Stomach smooth muscle (tissue), 2 donors: ENCODE measurements around the gene CATSPERD.

Experiments used
- H3K27ac ChIP-seq: one replicate; pipeline ENCODE4 v1.7.0; 2013; ENCODE audit warnings: mild to moderate bottlenecking, low read length, inconsistent platforms
- H3K27me3 ChIP-seq, 2 donors: one replicate each; pipeline ENCODE4 v1.7.0; 2013; ENCODE audit warnings: low read length in 2 of 2; ENCODE audit not compliant: insufficient read depth in 2 of 2, control insufficient read depth in 1 of 2
- H3K36me3 ChIP-seq, 2 donors: one replicate each; pipeline ENCODE4 v1.7.0; 2013; ENCODE audit warnings: low read length in 2 of 2; ENCODE audit not compliant: control insufficient read depth in 2 of 2, insufficient read depth in 2 of 2
- H3K4me1 ChIP-seq: one replicate; pipeline ENCODE4 v1.7.0; 2013; ENCODE audit warnings: low read length; ENCODE audit not compliant: control insufficient read depth, insufficient read depth
- H3K4me3 ChIP-seq, 2 donors: one replicate each; pipeline ENCODE4 v1.7.0; 2013; ENCODE audit warnings: low read length in 2 of 2
- H3K9ac ChIP-seq, 2 donors: one replicate each; pipeline ENCODE4 v1.7.0; 2013; ENCODE audit warnings: low read length in 2 of 2, mild to moderate bottlenecking in 1 of 2
- H3K9me3 ChIP-seq, 2 donors: one replicate each; pipeline ENCODE4 v1.7.0; 2013; ENCODE audit warnings: low read length in 2 of 2; ENCODE audit not compliant: control insufficient read depth in 2 of 2
- donor health status: healthy.
- donor health status: Pancreatic carcinoma.

Gene CATSPERD

GRCh38 chr19:5814123-5814851, 93.8 kb downstream of the CATSPERD start:
- no peak overlapping the region for H3K27ac ChIP-seq
- no peak overlapping the region for H3K4me3 ChIP-seq
- H3K9me3 ChIP-seq: no peaks in the 10 kb centered on the region
- no peaks in the 10 kb centered on the region for H3K27me3 ChIP-seq
- no peaks in the 10 kb centered on the region for H3K36me3 ChIP-seq
- H3K4me1 ChIP-seq: no peaks in the 10 kb centered on the region
- H3K9ac ChIP-seq: no peak overlapping the region

- Histone ChIP-seq H3K9ac (no peak overlapping the region), H3K27me3 (no peaks in the 10 kb centered on the region), H3K27ac (no peak overlapping the region), H3K4me3 (no peak overlapping the region), H3K4me1 (no peaks in the 10 kb centered on the region), H3K9me3 (no peaks in the 10 kb centered on the region), H3K36me3 (no peaks in the 10 kb centered on the region)
These were observed 94.4 kb downstream of the CATSPERD start for GRCh38 chr19:5814852-5815246.

GRCh38 chr19:5817218-5817617, 96.8 kb downstream of the CATSPERD start:
- Histone ChIP-seq H3K9ac (no peak overlapping the region), H3K9me3 (no peaks in the 10 kb centered on the region), H3K27ac (no peak overlapping the region), H3K4me1 (peaks cover 10% of the 10 kb centered on the region), H3K27me3 (no peaks in the 10 kb centered on the region), H3K4me3 (no peak overlapping the region), H3K36me3 (no peaks in the 10 kb centered on the region)

GRCh38 chr19:5818594-5818993, 98.2 kb downstream of the CATSPERD start:
- Histone ChIP-seq H3K36me3 (no peaks in the 10 kb centered on the region), H3K9me3 (no peaks in the 10 kb centered on the region), H3K27ac (no peak overlapping the region), H3K4me1 (peaks cover 14% of the 10 kb centered on the region), H3K9ac (no peak overlapping the region), H3K27me3 (no peaks in the 10 kb centered on the region), H3K4me3 (no peak overlapping the region)

GRCh38 chr19:5820785-5821184, 100.3 kb downstream of the CATSPERD start:
- Histone ChIP-seq H3K27ac (no peak overlapping the region), H3K27me3 (no peaks in the 10 kb centered on the region), H3K4me3 (no peak overlapping the region), H3K9me3 (no peaks in the 10 kb centered on the region), H3K4me1 (peaks cover 14% of the 10 kb centered on the region), H3K9ac (no peak overlapping the region), H3K36me3 (no peaks in the 10 kb centered on the region)

GRCh38 chr19:5821521-5822180, 101.2 kb downstream of the CATSPERD start:
- no peaks in the 10 kb centered on the region for H3K27me3 ChIP-seq
- peak overlapping the region in 1 of 2 donors; percentile 15 for H3K4me3 ChIP-seq

GRCh38 chr19:5822181-5822844, 101.9 kb downstream of the CATSPERD start:
- Histone ChIP-seq H3K36me3 (no peaks in the 10 kb centered on the region), H3K27me3 (no peaks in the 10 kb centered on the region)

More at GRCh38 chr19:5821521-5822180, 101.2 kb downstream of the CATSPERD start:
- H3K9me3 ChIP-seq: no peaks in the 10 kb centered on the region
- H3K4me1 ChIP-seq: peaks cover 20% of the 10 kb centered on the region
- no peaks in the 10 kb centered on the region for H3K36me3 ChIP-seq
- H3K9ac ChIP-seq: no peak overlapping the region
- no peak overlapping the region for H3K27ac ChIP-seq

GRCh38 chr19:5823579-5824281, 103.3 kb downstream of the CATSPERD start:
- Histone ChIP-seq H3K27me3 (no peaks in the 10 kb centered on the region), H3K27ac (no peak overlapping the region)

More at GRCh38 chr19:5822181-5822844, 101.9 kb downstream of the CATSPERD start:
- Histone ChIP-seq H3K4me1 (peaks cover 27% of the 10 kb centered on the region), H3K4me3 (peak overlapping the region in 1 of 2 donors; percentile 15), H3K9ac (no peak overlapping the region), H3K27ac (no peak overlapping the region), H3K9me3 (no peaks in the 10 kb centered on the region)

GRCh38 chr19:5824751-5825150, 104.3 kb downstream of the CATSPERD start:
- Histone ChIP-seq H3K36me3 (no peaks in the 10 kb centered on the region), H3K27ac (no peak overlapping the region), H3K27me3 (no peaks in the 10 kb centered on the region), H3K9me3 (no peaks in the 10 kb centered on the region), H3K9ac (no peak overlapping the region), H3K4me1 (peaks cover 49% of the 10 kb centered on the region), H3K4me3 (no peak overlapping the region)

More at GRCh38 chr19:5823579-5824281, 103.3 kb downstream of the CATSPERD start:
- Histone ChIP-seq H3K4me1 (peaks cover 39% of the 10 kb centered on the region), H3K4me3 (no peak overlapping the region), H3K36me3 (no peaks in the 10 kb centered on the region), H3K9me3 (no peaks in the 10 kb centered on the region), H3K9ac (no peak overlapping the region)

GRCh38 chr19:5825178-5825577, 104.7 kb downstream of the CATSPERD start:
- no peaks in the 10 kb centered on the region for H3K27me3 ChIP-seq
- H3K4me1 ChIP-seq: peaks cover 51% of the 10 kb centered on the region
- H3K9me3 ChIP-seq: no peaks in the 10 kb centered on the region
- no peaks in the 10 kb centered on the region for H3K36me3 ChIP-seq
- H3K4me3 ChIP-seq: no peak overlapping the region
- no peak overlapping the region for H3K27ac ChIP-seq
- no peak overlapping the region for H3K9ac ChIP-seq
